Measurements from ENCODE around the gene CLCF1.

CLCF1 gene

DNA sequence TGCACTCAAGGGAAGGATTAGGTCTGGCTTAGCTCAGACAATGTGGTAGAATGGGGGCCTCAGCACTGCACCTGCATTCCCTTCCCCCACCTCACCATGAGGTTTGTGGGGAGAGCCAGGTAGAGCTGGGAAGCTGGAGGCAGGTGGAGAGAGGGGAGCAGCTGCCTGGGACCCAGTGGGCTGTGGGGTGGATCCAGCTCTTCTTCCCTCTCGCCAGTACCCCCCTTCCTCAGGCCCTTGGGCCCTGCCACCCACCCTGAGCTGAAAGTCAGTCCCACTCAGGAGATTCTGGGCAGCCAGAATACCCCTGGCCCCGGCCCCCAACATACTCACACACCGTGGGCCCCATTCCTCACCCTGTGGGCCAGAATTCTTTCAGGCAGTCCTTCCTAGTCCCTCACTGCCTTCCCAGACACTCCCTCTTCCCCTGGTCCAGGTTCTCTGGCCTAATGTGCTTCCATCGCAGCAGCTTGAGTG is 17.0 kb downstream of the CLCF1 start:
- no peak for DNase-seq

DNA sequence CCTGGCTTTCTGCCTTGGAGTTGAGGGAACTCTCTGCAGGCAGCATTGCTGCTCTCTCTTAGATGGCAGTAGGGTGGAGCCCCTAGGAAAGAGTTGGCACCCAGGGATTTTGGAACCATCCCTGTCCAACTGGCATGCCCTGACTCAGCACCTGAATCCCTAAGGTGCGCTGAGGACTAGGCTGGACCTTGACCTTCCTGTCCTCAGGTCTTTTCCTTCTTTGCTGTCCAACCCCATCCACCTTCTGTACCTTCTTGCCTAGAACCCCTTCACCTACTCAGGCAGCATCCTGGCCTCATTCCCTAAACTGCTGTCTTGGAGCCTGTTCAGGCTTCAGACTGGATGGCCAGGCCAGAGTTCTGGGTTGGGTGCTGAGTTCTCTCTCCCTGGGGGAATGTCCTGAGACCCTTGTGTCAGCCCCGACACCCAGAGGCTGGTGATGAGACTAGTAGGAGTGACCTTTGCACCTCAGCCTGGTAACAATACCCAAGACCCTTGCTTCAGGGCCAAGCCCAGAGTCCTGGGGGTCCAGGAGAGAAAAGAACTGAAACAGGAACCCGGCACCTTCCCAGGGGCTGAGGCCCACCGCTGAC is 17.5 kb downstream of the CLCF1 start:
- DNase-seq = no peak

DNA sequence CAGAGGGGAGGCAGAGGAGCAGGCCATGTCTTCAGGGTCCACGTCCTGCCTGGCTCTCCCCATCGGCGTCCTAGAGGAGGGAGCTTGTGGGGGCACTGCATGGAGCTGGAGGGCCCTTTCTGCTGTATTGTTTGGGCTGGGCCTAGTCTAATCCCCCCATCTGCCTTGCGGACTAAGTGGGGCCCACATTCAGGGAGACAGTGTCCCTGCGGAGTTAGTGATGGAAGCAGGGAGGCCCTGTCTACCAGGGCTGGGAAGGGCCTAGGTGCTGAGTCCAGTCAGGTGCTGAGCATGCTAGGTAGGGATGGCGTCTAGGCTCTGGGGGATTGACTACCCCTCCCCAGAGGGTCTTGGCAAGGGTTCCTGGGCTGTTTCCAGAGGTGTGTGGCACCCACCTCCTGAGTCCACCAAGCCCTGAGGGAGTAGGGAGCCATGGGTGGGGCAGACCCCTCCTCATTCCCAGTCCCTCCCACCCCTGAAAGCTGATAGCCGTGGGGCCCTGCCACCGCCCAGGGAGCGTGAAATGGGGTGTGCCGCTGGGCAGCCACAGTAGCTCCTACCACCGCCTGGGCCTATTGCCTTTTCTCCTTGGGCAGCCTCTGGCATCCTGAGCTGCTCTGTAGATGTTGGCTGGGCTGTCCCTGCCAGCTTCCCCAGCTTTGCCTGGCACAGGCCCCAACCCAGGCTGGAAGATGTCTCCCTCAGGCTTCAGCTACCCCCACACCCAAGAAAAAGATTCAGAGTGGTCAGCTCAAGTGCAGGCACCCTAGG is 18.2 kb downstream of the CLCF1 start:
- DNase-seq = no peak

DNA sequence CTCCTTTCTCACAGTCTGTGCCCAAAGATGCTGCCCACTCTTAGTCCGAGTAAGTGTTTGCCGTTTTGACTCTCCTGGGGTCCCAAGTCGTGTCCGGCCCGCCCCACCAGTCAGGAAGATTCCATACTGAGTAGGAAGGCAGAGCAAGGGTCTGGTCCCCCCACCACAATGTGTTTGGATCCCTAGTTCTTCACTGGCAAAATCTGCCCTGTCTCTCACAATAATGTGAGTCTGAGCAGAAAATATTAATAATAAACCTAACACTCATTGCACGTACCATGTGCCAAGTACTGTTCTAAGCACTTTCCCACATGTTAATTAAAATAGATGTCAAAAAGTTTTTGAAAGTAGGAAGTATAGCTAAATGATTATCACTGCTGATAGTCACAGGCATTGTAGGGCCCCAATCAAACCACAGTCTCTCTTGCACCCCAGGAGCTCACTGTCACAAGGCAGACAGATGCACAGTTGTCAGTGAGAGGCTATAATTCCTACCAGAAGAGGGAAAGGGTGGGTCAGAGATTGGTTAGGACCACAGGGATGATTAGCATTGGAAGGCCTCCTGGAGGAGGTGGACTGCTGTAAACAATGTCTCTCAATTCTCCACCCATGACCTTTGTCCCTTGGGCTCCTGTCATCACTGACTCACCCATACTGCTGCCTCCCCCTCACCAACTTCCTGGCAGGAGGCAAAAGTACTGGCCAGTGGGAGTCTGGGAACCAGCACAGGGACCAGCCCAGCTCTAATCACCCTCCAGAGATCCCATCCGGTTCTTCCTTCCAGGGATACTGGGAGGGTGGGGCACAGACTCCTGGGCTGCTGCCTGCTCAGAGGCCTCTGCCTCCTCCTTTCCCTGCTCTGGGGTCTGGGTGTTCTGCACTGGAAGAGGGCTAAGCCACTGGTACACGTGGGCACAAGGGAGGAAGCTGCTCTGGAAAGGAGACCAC is 19.0 kb downstream of the CLCF1 start:
- DNase-seq = peak; percentile 86

DNA sequence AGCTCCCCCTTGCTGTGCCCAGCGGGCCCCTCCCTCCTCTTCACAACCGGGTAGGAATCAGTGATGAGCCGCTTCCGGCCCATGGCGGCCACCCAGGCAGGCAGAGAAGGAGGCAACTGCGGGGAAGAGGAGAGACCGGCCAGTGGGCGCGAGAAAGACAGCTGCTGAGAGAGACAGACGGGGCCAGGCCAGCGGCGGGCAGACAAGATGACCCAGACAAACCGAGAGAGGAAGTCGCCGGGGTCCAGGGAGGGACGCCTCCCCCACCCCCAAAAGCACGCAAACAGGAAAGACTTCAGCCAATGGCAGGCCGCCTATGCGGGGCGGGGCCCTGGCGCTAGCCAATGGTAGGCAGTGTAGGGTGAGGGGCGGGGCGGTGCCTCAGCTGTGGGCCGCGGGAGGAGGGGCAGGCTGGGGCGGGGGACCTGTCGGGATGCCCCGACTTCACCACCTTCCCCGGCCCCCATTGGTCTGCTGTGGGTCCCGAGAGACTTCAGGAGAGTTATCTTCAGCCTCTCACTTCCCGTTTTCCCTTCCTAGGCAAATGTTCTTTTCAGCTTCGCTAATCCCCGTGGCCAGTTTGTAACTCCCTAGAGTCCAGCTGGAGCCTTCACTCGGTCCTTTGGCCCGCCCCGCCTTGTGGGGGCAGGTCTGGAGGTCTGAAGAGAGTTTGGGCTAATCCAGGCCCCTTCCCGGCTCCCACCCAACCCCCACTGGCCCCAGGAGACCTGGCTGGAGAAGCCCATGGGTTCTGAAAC is 19.9 kb downstream of the CLCF1 start, which contains the start of gene POLD4:
TSS of gene POLD4 (minus strand) at position 230 of the 758 bp plus-strand sequence. CDS start at position 83, 147 bp downstream.
- peak; percentile 96 for DNase-seq

DNA sequence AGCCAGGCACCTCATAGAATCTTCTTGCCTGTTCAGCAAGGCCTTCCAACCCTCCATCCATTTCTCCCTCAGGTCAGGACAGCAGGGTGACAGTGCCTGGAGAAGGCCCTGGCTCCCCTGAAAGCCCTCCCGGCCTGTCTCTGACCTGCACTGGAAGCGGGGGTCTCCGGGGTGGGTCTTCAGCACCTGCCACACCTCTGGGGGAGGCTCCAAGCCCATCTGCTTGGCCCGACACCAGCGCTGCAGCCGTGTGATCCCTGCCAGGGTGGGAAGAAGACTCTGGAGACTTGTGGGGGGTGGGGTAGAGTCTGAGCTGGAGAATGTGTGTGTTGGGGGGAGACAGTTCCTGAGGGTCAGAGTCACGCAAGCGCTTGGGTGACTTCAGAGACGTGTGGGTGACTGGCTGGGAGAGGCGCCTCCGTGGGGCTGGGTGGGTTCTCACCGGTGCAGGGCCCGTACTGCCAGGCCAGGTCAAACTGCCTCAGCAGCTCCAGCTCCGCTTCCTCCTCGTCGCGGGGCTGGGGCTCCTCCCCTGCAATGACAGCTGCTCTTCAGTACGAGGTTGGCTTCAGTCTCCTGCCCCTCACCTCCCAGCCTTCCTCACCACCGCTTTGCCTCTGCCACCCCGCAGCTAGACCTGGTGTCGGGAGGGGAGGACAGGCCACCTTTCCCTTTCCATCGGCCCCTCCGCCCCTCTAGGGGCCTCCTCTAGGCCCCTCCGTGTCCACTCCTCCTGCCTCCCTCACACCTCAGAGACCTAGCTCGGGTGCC is 20.7 kb downstream of the CLCF1 start:
- no peak for DNase-seq

DNA sequence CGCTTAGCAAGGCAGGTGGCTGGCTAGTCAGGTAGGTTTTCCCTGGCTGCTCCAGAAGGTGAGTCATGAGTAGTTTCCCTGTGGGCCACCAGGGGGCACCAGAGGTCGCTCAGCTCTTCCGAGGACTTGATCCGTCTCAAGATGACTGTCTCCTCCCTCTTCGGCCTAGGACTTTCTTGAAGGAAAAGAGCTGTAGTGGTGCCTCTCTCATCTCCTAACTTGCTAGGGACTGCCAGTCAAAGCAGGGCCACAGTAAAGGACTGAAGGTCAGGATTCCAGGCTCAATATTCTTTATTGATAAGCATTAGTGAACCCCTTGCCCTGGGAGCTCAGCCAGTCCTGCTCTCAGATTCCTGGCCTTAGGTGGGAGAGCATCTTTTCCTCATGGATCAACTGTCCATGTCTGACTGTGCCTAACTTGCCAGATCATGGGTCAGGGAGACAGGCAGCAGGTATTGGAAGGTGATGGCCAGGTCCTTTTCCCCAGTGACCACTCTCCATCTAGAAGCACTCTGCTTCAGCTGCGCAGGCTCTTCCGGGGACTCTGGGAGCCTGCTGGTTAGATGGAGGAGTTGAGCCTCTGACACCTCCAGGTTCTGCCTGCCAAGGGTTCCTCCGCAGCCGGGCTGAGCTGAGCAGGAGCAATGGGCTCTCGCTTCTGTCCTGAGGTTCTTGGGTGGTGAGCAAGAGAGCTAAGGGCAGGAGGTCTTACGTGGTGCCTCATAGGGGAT is 22.0 kb downstream of the CLCF1 start:
- DNase-seq = peak; percentile 74

DNA sequence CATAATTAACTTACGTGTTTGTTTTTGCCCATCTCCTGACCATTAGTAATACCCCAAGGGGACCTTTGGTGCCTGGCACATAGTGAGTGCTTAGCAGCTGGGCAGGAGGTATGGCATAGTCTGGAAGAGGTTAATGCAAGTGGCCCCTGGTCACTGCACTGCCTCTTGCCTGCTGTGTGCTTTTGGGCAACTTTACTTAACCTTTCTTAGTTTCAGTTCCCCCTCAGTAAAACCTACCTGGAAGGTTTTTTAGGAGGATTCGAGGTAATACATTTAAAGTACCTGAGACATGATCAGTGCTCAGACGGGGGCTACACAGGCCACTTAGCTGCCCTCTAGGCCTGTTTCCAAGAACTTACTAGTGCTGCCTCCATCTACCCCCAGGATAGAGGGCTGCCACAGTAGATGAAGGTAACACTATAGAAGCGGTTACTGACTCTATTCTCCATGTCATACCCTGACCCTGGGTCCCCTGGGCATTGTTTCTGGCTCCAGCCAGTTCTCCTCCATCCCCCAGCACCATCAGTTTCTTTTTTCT is 23.4 kb downstream of the CLCF1 start:
- no peak for DNase-seq

DNA sequence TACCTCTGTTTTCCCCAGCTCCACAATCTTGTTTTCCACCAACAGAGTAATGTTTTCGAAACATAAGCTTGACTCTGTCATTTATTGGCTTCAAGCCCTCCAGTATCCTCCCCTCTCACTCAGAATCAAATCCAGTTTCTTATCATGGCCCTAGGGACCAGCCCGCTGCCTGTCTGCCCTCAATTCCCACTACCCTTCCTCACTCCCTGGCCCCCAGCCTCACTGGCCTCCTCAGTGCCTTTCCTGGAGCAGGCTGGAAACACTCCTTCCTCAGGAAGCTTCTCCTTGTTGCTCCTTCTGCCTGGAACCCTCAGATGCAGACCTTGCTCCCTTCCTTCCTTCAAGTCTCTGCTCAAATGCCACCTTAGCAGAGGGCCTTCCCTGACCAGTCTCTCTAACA is 23.9 kb downstream of the CLCF1 start:
- no peak for DNase-seq

DNA sequence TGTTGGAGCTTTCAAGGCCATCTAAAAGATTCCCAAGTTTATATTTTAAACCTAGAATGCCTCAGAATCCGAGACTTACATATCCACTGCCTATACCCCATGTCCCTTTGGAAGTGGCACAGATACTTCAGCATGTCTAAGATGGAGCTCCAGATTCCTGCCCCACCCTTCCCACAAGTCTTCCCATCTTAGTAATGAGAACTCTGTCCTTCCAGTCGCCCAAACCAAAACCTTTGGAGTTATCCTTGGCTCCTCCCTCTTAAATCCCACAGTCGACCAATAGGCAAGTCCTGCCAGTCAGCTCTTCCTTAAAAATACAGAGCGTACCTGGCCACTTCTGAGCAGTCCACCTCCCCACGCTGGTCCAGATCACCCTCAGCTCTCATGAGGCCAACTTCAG is 24.4 kb downstream of the CLCF1 start:
- no peak for DNase-seq

DNA sequence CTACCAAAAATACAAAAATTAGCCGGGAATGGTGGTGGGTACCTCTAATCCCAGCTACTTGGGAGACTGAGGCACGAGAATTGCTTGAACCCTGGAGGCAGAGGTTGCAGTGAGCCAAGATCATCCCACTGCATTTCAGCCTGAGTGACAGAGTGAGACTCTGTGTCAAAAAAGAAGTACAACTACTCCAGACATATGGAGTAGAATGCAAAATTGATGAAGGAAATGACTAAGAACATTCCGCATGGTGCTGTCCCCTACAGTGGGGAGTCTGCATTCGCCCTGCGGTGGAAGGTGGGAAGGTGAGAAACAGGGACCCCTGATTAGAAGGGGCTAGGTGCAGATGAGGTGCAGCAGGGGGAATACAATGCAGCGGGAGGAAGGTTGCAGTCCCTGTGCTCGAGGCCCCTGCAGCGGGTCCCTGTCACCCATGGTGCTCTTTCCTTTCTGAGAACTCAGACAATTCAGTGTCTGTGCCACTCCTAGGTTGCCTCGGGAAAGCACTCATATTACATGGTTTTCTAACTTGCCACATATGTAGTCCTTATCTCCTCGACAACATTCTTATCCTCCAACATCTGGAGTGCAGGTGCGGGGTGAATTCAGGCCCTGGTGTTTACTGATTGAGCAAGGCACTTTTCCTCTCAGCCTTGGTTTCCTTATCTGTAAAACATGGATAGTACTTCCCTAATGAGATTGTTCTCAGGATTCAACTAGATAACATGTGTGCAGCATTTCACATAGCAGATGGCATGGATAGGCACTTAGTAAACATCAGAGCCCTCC is 25.2 kb downstream of the CLCF1 start:
- peak; percentile 37 for DNase-seq

DNA sequence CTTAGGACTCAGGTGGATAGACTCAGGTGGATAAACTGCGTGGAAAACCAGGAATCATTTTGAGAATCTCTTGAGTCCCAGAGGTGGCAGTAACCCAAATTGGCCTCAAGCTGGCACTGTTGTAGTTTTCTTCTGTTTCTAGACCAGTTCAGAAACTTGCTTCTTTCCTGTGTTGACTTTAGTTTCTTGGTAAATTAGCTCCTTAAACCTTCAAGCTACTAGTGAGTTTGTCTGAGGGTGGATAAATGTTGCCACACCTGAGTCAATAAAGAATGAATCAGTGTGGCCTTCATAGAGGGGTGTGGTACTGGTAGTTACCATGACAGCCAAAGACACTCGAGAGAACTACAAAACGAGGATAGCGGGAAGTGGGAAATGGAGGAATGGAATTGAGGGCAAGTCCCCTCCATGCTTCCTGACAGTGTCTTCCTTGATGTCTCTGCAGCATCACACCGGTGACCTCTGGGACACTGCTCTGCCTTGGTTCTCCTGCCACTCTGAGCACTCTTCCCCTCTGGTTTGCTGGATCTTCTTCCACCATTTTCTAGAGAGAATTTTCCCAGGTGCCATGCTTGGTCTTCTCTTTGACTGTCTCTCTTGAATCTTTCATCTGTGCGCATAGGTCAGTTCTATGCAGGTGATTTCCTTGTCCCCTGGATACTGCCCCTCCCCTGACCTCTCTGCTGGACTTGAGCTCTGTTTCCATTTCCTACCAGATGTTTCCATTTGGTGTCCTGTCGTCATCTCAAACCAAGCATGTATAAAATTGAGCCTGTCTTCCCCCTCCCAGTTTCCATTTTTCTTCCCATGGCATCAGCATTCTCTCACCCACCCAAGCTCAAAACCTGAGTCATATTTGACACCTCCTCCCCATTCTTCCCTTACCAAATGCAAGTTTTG is 27.2 kb downstream of the CLCF1 start:
- peak; percentile 53 for DNase-seq

DNA sequence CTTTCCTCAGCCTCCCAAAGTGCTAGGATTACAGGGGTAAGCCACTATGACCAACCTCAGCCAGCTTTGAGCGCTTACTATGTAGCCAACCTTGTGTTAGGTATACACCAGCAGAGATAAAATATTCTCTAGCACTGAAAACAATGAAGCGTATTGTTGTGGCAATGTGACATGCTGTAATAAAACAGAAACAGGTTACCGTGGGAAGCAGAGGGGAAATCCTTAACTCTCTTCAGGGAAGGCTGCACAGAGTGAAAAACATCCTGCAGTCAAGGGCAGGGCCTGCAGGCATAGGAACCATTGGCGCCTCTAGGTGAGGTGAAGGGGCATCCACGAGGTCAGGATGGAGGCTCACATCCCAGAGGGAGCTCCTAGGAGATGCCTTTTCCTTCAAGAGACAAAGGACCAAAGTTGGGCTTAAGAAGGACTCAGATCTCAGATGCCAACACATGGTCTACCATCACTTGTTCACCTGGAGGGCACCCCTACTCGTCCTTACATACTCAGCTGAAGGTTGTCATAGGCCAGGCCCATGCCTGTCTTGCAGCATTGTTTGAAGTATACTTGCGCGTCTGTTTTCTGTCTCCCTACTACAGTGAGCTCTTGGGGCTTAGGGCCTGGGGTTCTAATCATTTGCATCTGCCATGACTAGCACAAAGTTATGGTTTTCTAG is 28.0 kb downstream of the CLCF1 start:
- DNase-seq = no peak

DNA sequence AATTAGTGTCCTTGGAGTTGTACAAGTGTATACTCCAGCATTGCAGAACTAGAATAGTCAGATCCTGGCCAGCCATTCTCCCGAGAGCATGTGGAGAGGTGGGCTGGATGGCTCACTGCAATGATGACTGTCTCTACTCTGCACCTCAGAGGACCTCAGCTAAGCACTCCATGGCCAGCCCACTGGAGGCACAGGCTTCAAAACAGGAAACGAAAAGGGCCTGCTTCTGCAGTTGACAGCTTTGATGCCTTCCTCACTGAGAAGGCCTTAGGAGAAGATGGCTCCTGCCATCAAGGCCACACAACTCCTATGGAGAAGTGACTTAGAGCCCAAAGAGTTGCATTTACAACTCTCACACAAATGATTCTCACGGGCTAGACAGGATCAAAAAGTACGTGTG is 29.1 kb downstream of the CLCF1 start:
- DNase-seq = no peak

DNA sequence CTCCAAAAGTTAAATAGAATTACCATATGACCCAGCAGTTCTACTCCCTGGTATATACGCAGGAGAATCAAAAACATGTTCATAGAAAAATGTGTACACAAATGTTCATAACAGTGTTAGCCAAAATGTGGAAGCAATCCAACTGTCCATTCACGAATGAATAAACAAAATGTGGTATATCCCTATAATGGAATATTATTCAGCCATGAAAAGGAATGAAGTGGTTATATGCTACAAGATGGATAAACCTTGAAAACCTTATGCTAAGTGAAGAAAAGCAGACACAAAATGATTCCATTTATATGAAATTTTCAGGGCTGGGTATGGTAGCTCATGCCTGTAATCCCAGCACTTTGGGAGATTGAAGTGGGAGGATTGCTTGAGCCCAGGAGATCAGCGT is 36.1 kb downstream of the CLCF1 start:
- DNase-seq = no peak

DNA sequence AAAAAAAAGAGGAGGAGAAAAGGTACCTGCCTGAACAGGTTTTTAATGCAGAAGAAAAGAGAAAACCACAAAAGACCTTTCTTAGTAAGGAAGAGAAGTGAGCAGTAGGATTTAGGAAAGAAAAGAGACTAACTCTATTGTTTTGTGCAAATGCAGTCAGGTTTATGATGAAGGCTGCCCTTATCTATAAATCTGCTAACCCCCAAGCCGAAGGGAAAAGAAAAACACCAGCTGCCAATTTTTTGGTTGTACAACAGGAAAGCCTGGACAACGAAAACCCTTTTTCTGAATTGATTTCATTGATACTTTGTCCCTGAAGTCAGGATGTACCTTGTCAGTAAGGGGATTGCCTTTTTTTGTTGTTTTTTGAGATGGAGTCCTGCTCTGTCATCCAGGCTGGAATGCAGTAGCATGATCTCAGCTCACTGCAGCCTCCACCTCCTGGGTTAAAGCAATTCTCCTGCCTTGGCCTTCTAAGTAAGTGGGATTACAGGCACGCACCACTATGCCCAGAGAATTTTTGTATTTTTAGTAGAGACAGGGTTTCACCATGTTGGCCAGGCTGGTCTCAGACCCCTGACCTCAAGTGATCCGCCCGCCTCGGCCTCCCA is 41.2 kb downstream of the CLCF1 start:
- DNase-seq = no peak

DNA sequence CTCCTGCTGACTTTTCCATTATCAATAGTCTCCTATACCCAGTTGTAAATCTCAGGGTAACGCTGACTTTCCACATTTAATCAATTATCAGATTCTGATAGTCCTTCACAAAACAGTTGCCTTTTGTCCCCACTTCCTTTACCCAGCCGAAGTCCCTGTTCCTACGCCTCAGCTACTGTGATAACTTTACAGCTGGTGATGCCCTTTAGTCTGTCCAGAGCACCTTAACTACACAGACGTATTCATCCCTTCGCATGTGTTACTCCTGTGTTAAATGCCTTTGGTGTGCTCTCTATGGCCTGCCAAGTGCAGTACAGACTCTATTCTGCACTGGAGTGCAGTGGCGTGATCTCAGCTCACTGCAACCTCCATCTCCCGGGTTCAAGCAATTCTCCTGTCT is 49.9 kb downstream of the CLCF1 start:
- DNase-seq = no peak

DNA sequence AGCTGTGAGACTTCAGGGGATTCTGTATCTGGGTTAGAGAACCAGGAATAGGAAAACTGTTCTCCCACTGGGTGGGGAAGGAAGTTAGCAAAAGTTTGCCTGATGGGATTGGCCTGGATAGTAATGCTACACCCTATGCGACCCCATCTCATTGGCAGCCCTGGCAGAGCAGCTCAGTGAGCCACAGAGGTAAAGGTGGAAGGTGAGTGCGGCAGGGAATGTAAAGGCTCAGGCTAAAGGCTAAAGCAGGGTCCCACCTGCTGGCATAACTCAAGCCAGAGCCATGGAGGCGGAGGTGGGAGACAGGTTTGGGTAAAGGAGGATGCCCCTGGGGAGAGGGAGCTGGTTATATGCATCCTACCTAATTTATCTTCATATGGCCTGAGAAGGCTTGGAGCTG is 51.3 kb downstream of the CLCF1 start:
- no peak for DNase-seq
